HepG2 (cell line): Measurements from ENCODE around the gene TMEM247. TPM values are rescaled to one million over a fixed set of nuclear protein-coding genes. Genes with fewer than 3 reads are reported as not detected.
A peak's percentile ranks its signal among the peaks of the same experiment; 100 is the strongest.

Source experiments
- ADNP ChIP-seq: sonication (generic); formaldehyde crosslinking; IDR thresholded peaks from 2 replicates; pipeline ENCODE4 v1.4.0; 2020; ENCODE audit warnings: missing genetic modification reagents
- CHD4 ChIP-seq: fragments of 200-600 bp; sonication (generic); IDR thresholded peaks from 2 replicates; pipeline ENCODE4 v1.7.0; 2017; ENCODE audit warnings: mild to moderate bottlenecking, low read length, borderline replicate concordance
- EP300 ChIP-seq, 3 experiments: sonication (generic) in 1 of 3; formaldehyde crosslinking in 1 of 3; IDR thresholded peaks; 2 replicates each; pipeline versions ENCODE4 v1.5.1 to v1.6.1; 2011 to 2020; ENCODE audit warnings: low read depth in 2 of 3, low read length in 2 of 3, borderline replicate concordance in 1 of 3, improper control_type of control experiment in 1 of 3, mild to moderate bottlenecking in 1 of 3, missing genetic modification reagents in 1 of 3, moderate library complexity in 1 of 3
- GABPA ChIP-seq, 2 experiments: IDR thresholded peaks; 2 replicates each; pipeline ENCODE4 v1.6.1; 2011 to 2016; ENCODE audit warnings: low read depth in 2 of 2, low read length in 1 of 2, missing biosample characterization in 1 of 2, missing genetic modification characterization in 1 of 2
- HNRNPLL ChIP-seq: fragments of 200-400 bp; formaldehyde crosslinking; IDR thresholded peaks from 2 replicates; pipeline ENCODE4 v1.6.1; 2017; ENCODE audit warnings: mild to moderate bottlenecking, low read depth, low read length; ENCODE audit not compliant: poor library complexity, severe bottlenecking
- LCORL ChIP-seq, 2 experiments: fragments of 450-650 bp in 1 of 2; sonication (generic) in 1 of 2; formaldehyde crosslinking in 1 of 2; IDR thresholded peaks; 2 replicates each; pipeline versions ENCODE4 v1.5.0 to v1.6.1; 2017 to 2020; ENCODE audit warnings: antibody characterized with exemption in 1 of 2, missing genetic modification reagents in 1 of 2
- RCOR2 ChIP-seq: IDR thresholded peaks from 2 replicates; pipeline ENCODE4 v1.6.1; 2016; ENCODE audit warnings: missing biosample characterization, missing genetic modification reagents
- RELA ChIP-seq: sonication (generic); formaldehyde crosslinking; IDR thresholded peaks from 2 replicates; pipeline ENCODE4 v1.4.0; 2020; ENCODE audit warnings: missing genetic modification reagents
- RFX5 ChIP-seq: IDR thresholded peaks from 2 replicates; pipeline ENCODE4 v1.6.1; 2011; ENCODE audit warnings: low read depth, low read length, improper control_type of control experiment
- RFXANK ChIP-seq: IDR thresholded peaks from 2 replicates; pipeline ENCODE4 v1.6.1; 2016
- SNRNP70 ChIP-seq: fragments of 200-400 bp; formaldehyde crosslinking; IDR thresholded peaks from 2 replicates; pipeline ENCODE4 v1.6.1; 2017; ENCODE audit warnings: mild to moderate bottlenecking, low read depth, low read length, moderate library complexity
- TERF1 ChIP-seq: sonication (generic); formaldehyde crosslinking; IDR thresholded peaks from 2 replicates; pipeline ENCODE4 v1.8.0; 2022; ENCODE audit warnings: mild to moderate bottlenecking, missing genetic modification reagents, moderate library complexity
- ZFP1 ChIP-seq: IDR thresholded peaks from 2 replicates; pipeline ENCODE4 v1.6.1; 2016
- ZMYM4 ChIP-seq: sonication (generic); formaldehyde crosslinking; IDR thresholded peaks from 2 replicates; pipeline ENCODE4 v1.8.1; 2023; ENCODE audit warnings: mild to moderate bottlenecking, missing genetic modification reagents
- ZNF20 ChIP-seq: sonication (generic); formaldehyde crosslinking; IDR thresholded peaks from 2 replicates; pipeline ENCODE4 v1.4.0; 2020; ENCODE audit warnings: mild to moderate bottlenecking, moderate library complexity, missing genetic modification reagents
- ZNF33B ChIP-seq: sonication (generic); formaldehyde crosslinking; IDR thresholded peaks from 2 replicates; pipeline ENCODE4 v1.5.1; 2020; ENCODE audit warnings: mild to moderate bottlenecking, missing genetic modification reagents
- ZNF567 ChIP-seq: sonication (generic); formaldehyde crosslinking; IDR thresholded peaks from 2 replicates; pipeline ENCODE4 v1.8.1; 2023; ENCODE audit warnings: mild to moderate bottlenecking, missing genetic modification reagents, borderline replicate concordance
- ZNF710 ChIP-seq: sonication (generic); formaldehyde crosslinking; IDR thresholded peaks from 2 replicates; pipeline ENCODE4 v1.5.0; 2020; ENCODE audit warnings: mild to moderate bottlenecking, missing genetic modification reagents, borderline replicate concordance
- ZNF720 ChIP-seq: sonication (generic); formaldehyde crosslinking; IDR thresholded peaks from 2 replicates; pipeline ENCODE4 v1.4.0; 2020; ENCODE audit warnings: missing genetic modification reagents
- ZNF761 ChIP-seq: sonication (generic); formaldehyde crosslinking; conservative IDR thresholded peaks from 2 replicates; pipeline ENCODE4 v1.4.0; 2020; ENCODE audit warnings: mild to moderate bottlenecking, missing genetic modification reagents
- polyA plus RNA-seq, 8 experiments: library from polyadenylated mRNA; depleted of rRNA in 3 of 8; stranded (reverse) in 7 of 8; unstranded in 1 of 8; fragments of >200 nt; fragmentation: Illumina TruSeq in 4 of 8; extraction: Trizol in 4 of 8; gene quantifications; 2 replicates each; pipeline versions ENCODE4 v1.2.1 to v1.2.3, GENCODE V29; 2011 to 2016; ENCODE audit warnings: low read depth in 4 of 8, missing spikeins in 1 of 8, mixed read lengths in 1 of 8; ENCODE audit not compliant: insufficient read depth in 1 of 8
- total RNA-seq, 5 experiments: library from RNA; depleted of rRNA; stranded (reverse); fragments of >200 nt; fragmentation: Illumina TruSeq; extraction: Trizol; gene quantifications; 2 replicates each; pipeline ENCODE4 v1.2.3, GENCODE V29; 2016; ENCODE audit warnings: low read depth in 1 of 5
- TF ChIP-seq, protein P1 (sequence below): sonication (generic); formaldehyde crosslinking; IDR thresholded peaks from 2 replicates; pipeline ENCODE4 v1.5.1; 2020; ENCODE audit warnings: mild to moderate bottlenecking, missing genetic modification reagents, moderate library complexity
- TF ChIP-seq, protein P2 (sequence below): sonication (generic); formaldehyde crosslinking; IDR thresholded peaks from 2 replicates; pipeline ENCODE4 v1.5.1; 2020; ENCODE audit warnings: missing genetic modification reagents, mild to moderate bottlenecking, borderline replicate concordance

TMEM247 gene
- total and polyA plus RNA-seq, 2 of the 13 experiments (the other 11 are each of a cell fraction or from before 2014, with no cell fraction given): not detected

DNA sequence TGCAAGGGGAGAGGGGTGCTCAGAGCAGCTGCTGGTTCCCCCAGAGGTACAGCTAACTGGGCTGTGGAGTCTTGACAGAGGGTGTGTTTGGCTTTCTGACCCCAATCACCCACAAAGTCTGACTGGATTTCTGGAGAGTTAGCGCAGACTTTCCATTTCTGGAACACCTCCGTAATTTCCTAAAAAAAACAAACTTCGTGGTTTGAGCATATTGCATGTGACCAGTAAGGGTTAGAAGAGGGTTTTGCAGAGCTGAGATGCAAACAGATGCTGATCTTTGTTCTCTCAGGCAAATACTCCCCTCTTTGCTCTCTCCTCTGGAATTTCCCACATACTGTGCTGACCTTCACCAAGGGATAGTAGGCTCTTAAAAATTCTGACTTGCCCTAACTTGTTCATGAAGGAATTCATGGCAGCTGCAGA is 44.5 kb upstream of the TMEM247 start (continued):
- TF ChIP-seq RELA (CRISPR knock-in tag) (peak; percentile 97; the same call in 1 of the 2 replicates), HNRNPLL (no peak), SNRNP70 (no peak), TERF1 (CRISPR knock-in tag) (no peak), ZNF720 (CRISPR knock-in tag) (no peak), LCORL (IDR thresholded peaks at IDR 0.05) (no peak), LCORL (CRISPR knock-in tag; IDR thresholded peaks at IDR 0.05) (0 out of 2 replicates have a peak, but pooled peaks have one; percentile 58), ADNP (no peak), RFXANK (CRISPR knock-in tag) (no peak), ZMYM4 (CRISPR knock-in tag) (peak; percentile 81), GABPA (IDR thresholded peaks at IDR 0.05; ENCODE audit: low read depth, low read length) (no peak), GABPA (CRISPR knock-in tag; IDR thresholded peaks at IDR 0.05; ENCODE audit: low read depth) (no peak), EP300 (IDR thresholded peaks at IDR 0.05; ENCODE audit: low read depth in 2 of 2, low read length in 2 of 2) (peak in 1 of 2 experiments; percentile 86; a peak in 2 of 4 replicates), EP300 (CRISPR knock-in tag; IDR thresholded peaks at IDR 0.05; ENCODE audit: borderline replicate concordance) (peak; percentile 59; the same call in 1 of the 2 replicates), ZNF761 (CRISPR knock-in tag) (0 out of 2 replicates have a peak, but pooled peaks have one; percentile 34), ZNF20 (no peak), ZNF567 (CRISPR knock-in tag) (no peak), RCOR2 (peak; percentile 69), ZNF33B (CRISPR knock-in tag) (0 out of 2 replicates have a peak, but pooled peaks have one; percentile 23), RFX5 (no peak), ZNF710 (0 out of 2 replicates have a peak, but pooled peaks have one; percentile 14), ZFP1 (CRISPR knock-in tag) (0 out of 2 replicates have a peak, but pooled peaks have one; percentile 53), CHD4 (no peak)
- TF ChIP-seq, protein P1, sequence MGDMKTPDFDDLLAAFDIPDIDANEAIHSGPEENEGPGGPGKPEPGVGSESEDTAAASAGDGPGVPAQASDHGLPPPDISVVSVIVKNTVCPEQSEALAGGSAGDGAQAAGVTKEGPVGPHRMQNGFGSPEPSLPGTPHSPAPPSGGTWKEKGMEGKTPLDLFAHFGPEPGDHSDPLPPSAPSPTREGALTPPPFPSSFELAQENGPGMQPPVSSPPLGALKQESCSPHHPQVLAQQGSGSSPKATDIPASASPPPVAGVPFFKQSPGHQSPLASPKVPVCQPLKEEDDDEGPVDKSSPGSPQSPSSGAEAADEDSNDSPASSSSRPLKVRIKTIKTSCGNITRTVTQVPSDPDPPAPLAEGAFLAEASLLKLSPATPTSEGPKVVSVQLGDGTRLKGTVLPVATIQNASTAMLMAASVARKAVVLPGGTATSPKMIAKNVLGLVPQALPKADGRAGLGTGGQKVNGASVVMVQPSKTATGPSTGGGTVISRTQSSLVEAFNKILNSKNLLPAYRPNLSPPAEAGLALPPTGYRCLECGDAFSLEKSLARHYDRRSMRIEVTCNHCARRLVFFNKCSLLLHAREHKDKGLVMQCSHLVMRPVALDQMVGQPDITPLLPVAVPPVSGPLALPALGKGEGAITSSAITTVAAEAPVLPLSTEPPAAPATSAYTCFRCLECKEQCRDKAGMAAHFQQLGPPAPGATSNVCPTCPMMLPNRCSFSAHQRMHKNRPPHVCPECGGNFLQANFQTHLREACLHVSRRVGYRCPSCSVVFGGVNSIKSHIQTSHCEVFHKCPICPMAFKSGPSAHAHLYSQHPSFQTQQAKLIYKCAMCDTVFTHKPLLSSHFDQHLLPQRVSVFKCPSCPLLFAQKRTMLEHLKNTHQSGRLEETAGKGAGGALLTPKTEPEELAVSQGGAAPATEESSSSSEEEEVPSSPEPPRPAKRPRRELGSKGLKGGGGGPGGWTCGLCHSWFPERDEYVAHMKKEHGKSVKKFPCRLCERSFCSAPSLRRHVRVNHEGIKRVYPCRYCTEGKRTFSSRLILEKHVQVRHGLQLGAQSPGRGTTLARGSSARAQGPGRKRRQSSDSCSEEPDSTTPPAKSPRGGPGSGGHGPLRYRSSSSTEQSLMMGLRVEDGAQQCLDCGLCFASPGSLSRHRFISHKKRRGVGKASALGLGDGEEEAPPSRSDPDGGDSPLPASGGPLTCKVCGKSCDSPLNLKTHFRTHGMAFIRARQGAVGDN (CRISPR knock-in tag): peak; percentile 48; the same call in 1 of the 2 replicates
- TF ChIP-seq, protein P2, sequence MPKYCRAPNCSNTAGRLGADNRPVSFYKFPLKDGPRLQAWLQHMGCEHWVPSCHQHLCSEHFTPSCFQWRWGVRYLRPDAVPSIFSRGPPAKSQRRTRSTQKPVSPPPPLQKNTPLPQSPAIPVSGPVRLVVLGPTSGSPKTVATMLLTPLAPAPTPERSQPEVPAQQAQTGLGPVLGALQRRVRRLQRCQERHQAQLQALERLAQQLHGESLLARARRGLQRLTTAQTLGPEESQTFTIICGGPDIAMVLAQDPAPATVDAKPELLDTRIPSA: no peak
